Measurements from ENCODE around the gene FAM131B.

Gene FAM131B

GRCh38 chr7:143369678-143370651, 7.5 kb upstream of the FAM131B start:
- no peak for TF ChIP-seq CTCF (IDR thresholded peaks at IDR 0.05; ENCODE audit: low read depth, low read length)
- no peak for DNase-seq (ENCODE audit: extremely low read depth, low read depth)

- no peak for TF ChIP-seq CTCF (IDR thresholded peaks at IDR 0.05; ENCODE audit: low read depth, low read length)
- DNase-seq (ENCODE audit: extremely low read depth, low read depth) = no peak
Observed at GRCh38 chr7:143368387-143368786, 5.9 kb upstream of the FAM131B start.

GRCh38 chr7:143367972-143368371, 5.5 kb upstream of the FAM131B start:
- TF ChIP-seq CTCF (IDR thresholded peaks at IDR 0.05; ENCODE audit: low read depth, low read length) = no peak
- no peak for DNase-seq (ENCODE audit: extremely low read depth, low read depth)

GRCh38 chr7:143363016-143363937, 764 bp upstream of the FAM131B start:
- no peak for TF ChIP-seq CTCF (IDR thresholded peaks at IDR 0.05; ENCODE audit: low read depth, low read length)

GRCh38 chr7:143361552-143362130, 872 bp downstream of the FAM131B start:
- no peak for DNase-seq (ENCODE audit: extremely low read depth, low read depth)

More at GRCh38 chr7:143363016-143363937, 764 bp upstream of the FAM131B start:
- DNase-seq (ENCODE audit: extremely low read depth, low read depth) = no peak

More at GRCh38 chr7:143361552-143362130, 872 bp downstream of the FAM131B start:
- TF ChIP-seq CTCF (IDR thresholded peaks at IDR 0.05; ENCODE audit: low read depth, low read length) = no peak

Data from AG09319 (cell line).